Parathyroid adenoma (tissue), 2 donors: ENCODE results near the gene ZBTB18.

Experiments
- H2AFZ ChIP-seq: fragments of 300-600 bp; sonication (generic); one replicate; pipeline ENCODE4 v1.7.0; 2017; ENCODE audit warnings: antibody characterized with exemption, mild to moderate bottlenecking
- H3K27ac ChIP-seq: fragments of 300-600 bp; sonication (generic); one replicate; pipeline ENCODE4 v1.7.0; 2017
- H3K27me3 ChIP-seq: fragments of 300-600 bp; sonication (generic); one replicate; pipeline ENCODE4 v1.7.0; 2017; ENCODE audit warnings: low read length; ENCODE audit not compliant: control insufficient read depth, insufficient read depth
- H3K36me3 ChIP-seq: fragments of 300-600 bp; sonication (generic); one replicate; pipeline ENCODE4 v1.7.0; 2017; ENCODE audit warnings: low read length; ENCODE audit not compliant: control insufficient read depth, insufficient read depth
- H3K4me1 ChIP-seq: fragments of 300-600 bp; sonication (generic); one replicate; pipeline ENCODE4 v1.7.0; 2017; ENCODE audit warnings: control low read depth
- H3K4me2 ChIP-seq: fragments of 300-600 bp; sonication (generic); one replicate; pipeline ENCODE4 v1.7.0; 2017; ENCODE audit warnings: low read length
- H3K4me3 ChIP-seq: fragments of 300-600 bp; sonication (generic); one replicate; pipeline ENCODE4 v1.7.0; 2017; ENCODE audit warnings: low read depth, low read length
- H3K79me2 ChIP-seq: fragments of 300-600 bp; sonication (generic); one replicate; pipeline ENCODE4 v1.7.0; 2017; ENCODE audit warnings: control low read depth
- H3K9ac ChIP-seq: fragments of 300-600 bp; sonication (generic); one replicate; pipeline ENCODE4 v1.7.0; 2017; ENCODE audit warnings: mild to moderate bottlenecking
- H3K9me3 ChIP-seq: fragments of 300-600 bp; sonication (generic); one replicate; pipeline ENCODE4 v1.7.0; 2017; ENCODE audit warnings: low read length; ENCODE audit not compliant: control insufficient read depth
- CTCF ChIP-seq: fragments of 300-600 bp; sonication (generic); IDR thresholded peaks from one replicate; pipeline ENCODE4 v1.7.0; 2017; ENCODE audit warnings: antibody characterized with exemption, mild to moderate bottlenecking
- donor health status: primary hyperparathyroidism.

Gene ZBTB18

GRCh38 chr1:244053831-244054230, 2.7 kb downstream of the ZBTB18 start:
- no peaks in the 10 kb centered on the region for H3K27me3 ChIP-seq
- no peaks in the 10 kb centered on the region for H3K4me1 ChIP-seq
- no peaks in the 10 kb centered on the region for H3K36me3 ChIP-seq
- TF ChIP-seq CTCF: no peak
- H3K9me3 ChIP-seq: no peaks in the 10 kb centered on the region
- no peak overlapping the region for H3K4me2 ChIP-seq
- H3K4me3 ChIP-seq: no peak overlapping the region
- no peak overlapping the region for H3K27ac ChIP-seq
- no peak overlapping the region for H2AFZ ChIP-seq
- H3K9ac ChIP-seq: no peak overlapping the region
- H3K79me2 ChIP-seq: no peaks in the 10 kb centered on the region

GRCh38 chr1:244054247-244054923, 3.3 kb downstream of the ZBTB18 start:
- no peaks in the 10 kb centered on the region for H3K27me3 ChIP-seq
- H3K4me2 ChIP-seq: no peak overlapping the region
- no peak overlapping the region for H3K9ac ChIP-seq
- no peaks in the 10 kb centered on the region for H3K9me3 ChIP-seq
- H3K36me3 ChIP-seq: no peaks in the 10 kb centered on the region
- H3K27ac ChIP-seq: no peak overlapping the region
- H3K4me1 ChIP-seq: no peaks in the 10 kb centered on the region
- TF ChIP-seq CTCF: no peak
- no peaks in the 10 kb centered on the region for H3K79me2 ChIP-seq
- no peak overlapping the region for H2AFZ ChIP-seq
- H3K4me3 ChIP-seq: no peak overlapping the region

GRCh38 chr1:244054924-244055263, 3.8 kb downstream of the ZBTB18 start:
- Histone ChIP-seq H3K9me3 (no peaks in the 10 kb centered on the region), H3K27ac (no peak overlapping the region), H2AFZ (no peak overlapping the region), H3K4me3 (no peak overlapping the region), H3K27me3 (no peaks in the 10 kb centered on the region), H3K36me3 (no peaks in the 10 kb centered on the region), H3K4me2 (no peak overlapping the region), H3K79me2 (no peaks in the 10 kb centered on the region), H3K9ac (no peak overlapping the region), H3K4me1 (no peaks in the 10 kb centered on the region)
- TF ChIP-seq CTCF: no peak

- Histone ChIP-seq H3K27ac (no peak overlapping the region), H3K4me2 (no peak overlapping the region), H3K4me1 (no peaks in the 10 kb centered on the region), H3K79me2 (no peaks in the 10 kb centered on the region), H3K36me3 (no peaks in the 10 kb centered on the region), H3K4me3 (no peak overlapping the region), H3K9ac (no peak overlapping the region), H3K27me3 (no peaks in the 10 kb centered on the region), H2AFZ (no peak overlapping the region), H3K9me3 (no peaks in the 10 kb centered on the region)
- TF ChIP-seq CTCF: no peak
Measured at GRCh38 chr1:244056577-244056976, 5.5 kb downstream of the ZBTB18 start.
